Activated CD8-positive, alpha-beta memory T cell treated with anti-CD3 and anti-CD28 coated beads, Interleukin-2, amount 10 ng/mL, durations not matched to agents 7 days and 5 days (primary cell): ENCODE data around the gene POLDIP2. TPM values are rescaled to one million over a fixed set of nuclear protein-coding genes. Genes with fewer than 3 reads are reported as not detected.

Source experiments
- ATAC-seq: fragments of 150-1000 bp; cut with Tn5 transposase; one replicate; pipeline ENCODE4 v1.10.0; 2021; ENCODE audit warnings: moderate library complexity
- CTCF ChIA-PET: fragments of 350-600 bp; sonication (Branson Sonifier 250); formaldehyde crosslinking; loops from one replicate; lab custom pipeline; 2021; ENCODE audit warnings: antibody characterized with exemption; lab: Charles Lee
- DNase-seq: peaks from one replicate; pipeline ENCODE4 v3.0.0-alpha.2; 2020
- H3K27ac Mint-ChIP-seq: one replicate; pipeline ENCODE4 v1.8.0; 2021; ENCODE audit warnings: mild to moderate bottlenecking, mixed read lengths
- H3K27me3 Mint-ChIP-seq: one replicate; pipeline ENCODE4 v1.8.0; 2021; ENCODE audit warnings: mixed read lengths
- H3K36me3 Mint-ChIP-seq: one replicate; pipeline ENCODE4 v1.8.0; 2021; ENCODE audit warnings: mild to moderate bottlenecking, mixed read lengths
- H3K4me1 Mint-ChIP-seq: one replicate; pipeline ENCODE4 v1.8.0; 2021; ENCODE audit warnings: mixed read lengths
- H3K4me3 Mint-ChIP-seq: one replicate; pipeline ENCODE4 v1.8.0; 2021; ENCODE audit warnings: mild to moderate bottlenecking, moderate library complexity, mixed read lengths
- H3K9me3 Mint-ChIP-seq: one replicate; pipeline ENCODE4 v1.8.0; 2022; ENCODE audit warnings: low read depth, mixed read lengths
- total RNA-seq, 2 experiments: library from RNA; stranded (reverse); gene quantifications; one replicate each; pipeline ENCODE4 v1.2.3, GENCODE V29; 2021

Gene POLDIP2
- total RNA-seq, 2 experiments from 2014 or later, result 68.6 to 83.5 TPM

- Mint-ChIP-seq H3K9me3 (no peaks in the 10 kb centered on the region), H3K27me3 (no peaks in the 10 kb centered on the region), H3K4me3 (peak overlapping the region; percentile 87), H3K27ac (peak overlapping the region; percentile 77), H3K4me1 (peaks cover 22% of the 10 kb centered on the region), H3K36me3 (peaks cover 15% of the 10 kb centered on the region)
- DNase-seq (no peak), ATAC-seq (peak; percentile 29)
- CTCF ChIA-PET, result interaction anchor here (0.7 to 3.0 kb wide), 6 partner anchors 12 to 166 kb away, joined by 3 to 17 read pairs (median 4); partner anchors contain the start of gene SLC46A1
Measured at GRCh38 chr17:28385037-28385400, 27.7 kb upstream of the POLDIP2 start.

DNA sequence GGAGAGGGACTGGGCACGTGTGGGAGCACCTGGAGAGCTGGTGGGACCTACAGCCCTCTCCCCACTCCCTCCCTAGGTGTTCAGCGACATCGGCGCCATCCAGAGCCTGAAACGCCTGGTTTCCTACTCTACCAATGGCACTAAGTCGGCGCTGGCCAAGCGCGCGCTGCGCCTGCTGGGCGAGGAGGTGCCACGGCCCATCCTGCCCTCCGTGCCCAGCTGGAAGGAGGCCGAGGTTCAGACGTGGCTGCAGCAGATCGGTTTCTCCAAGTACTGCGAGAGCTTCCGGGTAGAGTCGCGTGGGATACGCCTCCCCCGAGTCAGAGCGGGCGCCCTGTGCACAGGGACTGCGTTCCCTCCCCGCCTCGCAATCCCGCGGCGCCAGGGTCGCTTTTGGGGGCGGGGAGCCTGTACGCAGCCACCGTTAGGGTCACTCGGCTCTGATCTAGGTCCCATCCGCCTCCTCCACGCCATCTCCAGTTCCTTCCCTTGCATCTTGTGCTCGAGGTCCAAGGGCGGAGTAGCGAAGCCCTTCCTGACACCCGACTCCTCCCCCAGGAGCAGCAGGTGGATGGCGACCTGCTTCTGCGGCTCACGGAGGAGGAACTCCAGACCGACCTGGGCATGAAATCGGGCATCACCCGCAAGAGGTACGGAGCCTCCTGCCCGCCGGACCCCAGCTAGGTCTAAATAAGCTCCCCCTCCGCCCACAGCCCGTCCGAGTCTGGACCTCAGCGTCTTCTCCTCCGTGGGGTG lies 27.1 kb upstream of the POLDIP2 start:
- peak; percentile 88 for DNase-seq
- Mint-ChIP-seq H3K9me3 (no peaks in the 10 kb centered on the region), H3K36me3 (peaks cover 12% of the 10 kb centered on the region), H3K27me3 (no peaks in the 10 kb centered on the region), H3K4me3 (peak overlapping the region; percentile 87), H3K4me1 (peaks cover 22% of the 10 kb centered on the region), H3K27ac (peak overlapping the region; percentile 77)
- ATAC-seq, result peak; percentile 97
- CTCF ChIA-PET, result interaction anchor here (0.7 to 3.0 kb wide), 9 partner anchors 11 to 166 kb away, joined by 3 to 17 read pairs (median 3); partner anchors contain the start of genes IFT20, SLC46A1 and TNFAIP1

DNA sequence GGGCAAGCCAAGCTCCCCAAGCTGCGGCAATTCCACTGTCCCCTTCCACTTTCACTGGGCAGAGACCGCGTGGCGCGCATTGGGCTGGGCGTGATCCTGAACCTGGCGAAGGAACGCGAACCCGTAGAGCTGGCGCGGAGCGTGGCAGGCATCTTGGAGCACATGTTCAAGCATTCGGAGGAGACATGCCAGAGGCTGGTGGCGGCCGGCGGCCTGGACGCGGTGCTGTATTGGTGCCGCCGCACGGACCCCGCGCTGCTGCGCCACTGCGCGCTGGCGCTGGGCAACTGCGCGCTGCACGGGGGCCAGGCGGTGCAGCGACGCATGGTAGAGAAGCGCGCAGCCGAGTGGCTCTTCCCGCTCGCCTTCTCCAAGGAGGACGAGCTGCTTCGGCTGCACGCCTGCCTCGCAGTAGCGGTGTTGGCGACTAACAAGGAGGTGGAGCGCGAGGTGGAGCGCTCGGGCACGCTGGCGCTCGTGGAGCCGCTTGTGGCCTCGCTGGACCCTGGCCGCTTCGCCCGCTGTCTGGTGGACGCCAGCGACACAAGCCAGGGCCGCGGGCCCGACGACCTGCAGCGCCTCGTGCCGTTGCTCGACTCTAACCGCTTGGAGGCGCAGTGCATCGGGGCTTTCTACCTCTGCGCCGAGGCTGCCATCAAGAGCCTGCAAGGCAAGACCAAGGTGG lies 24.0 kb upstream of the POLDIP2 start:
- ATAC-seq, result no peak
- no peak overlapping the region for H3K27ac Mint-ChIP-seq
- H3K36me3 Mint-ChIP-seq, result peaks cover 8% of the 10 kb centered on the region
- no peaks in the 10 kb centered on the region for H3K9me3 Mint-ChIP-seq
- peaks cover 26% of the 10 kb centered on the region for H3K4me1 Mint-ChIP-seq
- peak; percentile 54 for DNase-seq
- CTCF ChIA-PET, result interaction anchor here (0.8 to 2.2 kb wide), 3 partner anchors 36 to 170 kb away, joined by 3 to 9 read pairs (median 3); no protein-coding TSS in a partner anchor
- H3K27me3 Mint-ChIP-seq, result no peaks in the 10 kb centered on the region
- H3K4me3 Mint-ChIP-seq, result no peak overlapping the region

- Mint-ChIP-seq H3K36me3 (peaks cover 8% of the 10 kb centered on the region), H3K4me3 (no peak overlapping the region), H3K9me3 (no peaks in the 10 kb centered on the region), H3K27me3 (no peaks in the 10 kb centered on the region), H3K4me1 (peaks cover 20% of the 10 kb centered on the region), H3K27ac (no peak overlapping the region)
- ATAC-seq (no peak), DNase-seq (no peak)
- CTCF ChIA-PET, result interaction anchor here (0.7 to 1.3 kb wide), 4 partner anchors 16 to 810 kb away, joined by 3 to 4 read pairs (median 3); partner anchors contain the start of gene SEBOX
Measured at GRCh38 chr17:28379814-28380801, 22.8 kb upstream of the POLDIP2 start.

GRCh38 chr17:28372945-28373274 lies 15.6 kb upstream of the POLDIP2 start:
- H3K27ac Mint-ChIP-seq, result no peak overlapping the region
- H3K4me1 Mint-ChIP-seq, result peaks cover 21% of the 10 kb centered on the region
- CTCF ChIA-PET, result interaction anchor here (1.2 to 2.3 kb wide), 3 partner anchors 11 to 44 kb away, joined by 3 to 7 read pairs (median 7); partner anchors contain the start of genes IFT20 and TNFAIP1
- no peaks in the 10 kb centered on the region for H3K36me3 Mint-ChIP-seq
- ATAC-seq, result no peak
- H3K4me3 Mint-ChIP-seq, result peak overlapping the region; percentile 75
- H3K9me3 Mint-ChIP-seq, result no peaks in the 10 kb centered on the region
- DNase-seq, result no peak
- H3K27me3 Mint-ChIP-seq, result no peaks in the 10 kb centered on the region

- no peak overlapping the region for H3K27ac Mint-ChIP-seq
- peak overlapping the region; percentile 75 for H3K4me3 Mint-ChIP-seq
- H3K27me3 Mint-ChIP-seq, result no peaks in the 10 kb centered on the region
- ATAC-seq (peak; percentile 5), DNase-seq (peak; percentile 46)
- H3K4me1 Mint-ChIP-seq, result peaks cover 20% of the 10 kb centered on the region
- CTCF ChIA-PET, result interaction anchor here (1.1 to 2.3 kb wide), 3 partner anchors 12 to 45 kb away, joined by 3 to 7 read pairs (median 6); partner anchors contain the start of genes IFT20 and TNFAIP1
- no peaks in the 10 kb centered on the region for H3K9me3 Mint-ChIP-seq
- no peaks in the 10 kb centered on the region for H3K36me3 Mint-ChIP-seq
Measured at GRCh38 chr17:28372203-28372944, 15.0 kb upstream of the POLDIP2 start.

DNA sequence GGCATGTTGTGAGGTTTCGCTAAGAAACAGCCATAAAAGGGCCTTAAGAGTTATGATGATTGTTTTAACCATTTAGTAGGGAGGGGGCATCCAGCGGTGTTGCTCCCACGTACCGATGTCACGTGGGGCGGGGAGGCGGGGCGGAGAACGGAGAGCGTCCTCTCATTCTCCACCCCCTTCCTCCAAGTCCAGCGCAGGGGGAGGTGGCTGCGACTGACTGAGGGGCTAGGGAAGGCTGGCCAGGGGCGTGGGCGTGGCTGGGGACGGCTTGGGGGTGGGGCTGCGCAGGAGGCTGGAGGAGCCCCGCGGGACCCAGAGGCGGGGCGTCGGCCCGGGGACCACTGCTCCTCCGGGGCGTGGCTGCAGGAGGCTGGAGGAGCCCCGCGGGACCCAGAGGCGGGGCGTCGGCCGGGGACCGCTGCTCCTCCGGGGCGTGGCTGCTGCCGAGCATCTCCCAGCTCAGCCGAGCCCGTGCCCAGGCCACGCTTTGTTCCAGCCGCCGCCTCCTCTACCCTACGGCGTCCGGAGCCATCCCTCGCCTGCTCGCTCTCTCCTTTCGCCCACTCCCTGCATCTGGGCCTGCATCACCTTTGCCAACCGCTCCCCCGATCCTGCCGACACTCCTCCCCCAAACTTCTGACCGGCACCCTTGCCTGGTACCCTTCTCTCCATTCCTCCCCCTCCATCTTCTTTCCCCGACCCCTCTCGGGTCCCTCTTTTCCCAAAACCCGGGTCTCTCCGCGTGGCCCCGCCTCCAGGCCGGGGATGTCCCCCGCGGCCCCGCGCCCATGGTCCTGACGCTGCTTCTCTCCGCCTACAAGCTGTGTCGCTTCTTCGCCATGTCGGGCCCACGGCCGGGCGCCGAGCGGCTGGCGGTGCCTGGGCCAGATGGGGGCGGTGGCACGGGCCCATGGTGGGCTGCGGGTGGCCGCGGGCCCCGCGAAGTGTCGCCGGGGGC lies 14.2 kb upstream of the POLDIP2 start, which contains the start of gene SARM1:
Gene SARM1 (plus strand): TSS at position 450 of the 958 bp plus-strand sequence. CDS start 339 bp downstream, at position 789.
- peaks cover 20% of the 10 kb centered on the region for H3K4me1 Mint-ChIP-seq
- H3K27ac Mint-ChIP-seq, result peak within 1 kb of the TSS; percentile 77
- no peaks in the 10 kb centered on the region for H3K9me3 Mint-ChIP-seq
- DNase-seq (peak; percentile 96), ATAC-seq (peak; percentile 96)
- no peaks in the 10 kb centered on the region for H3K36me3 Mint-ChIP-seq
- H3K4me3 Mint-ChIP-seq, result peak within 1 kb of the TSS; percentile 82
- no peaks in the 10 kb centered on the region for H3K27me3 Mint-ChIP-seq
- CTCF ChIA-PET, result interaction anchor here (1.1 to 1.6 kb wide), 5 partner anchors 14 to 178 kb away, joined by 3 to 6 read pairs (median 3); partner anchors contain the start of genes IFT20, POLDIP2 and TNFAIP1

GRCh38 chr17:28370744-28371103 lies 13.4 kb upstream of the POLDIP2 start:
- ATAC-seq (no peak), DNase-seq (no peak)
- H3K27me3 Mint-ChIP-seq, result no peaks in the 10 kb centered on the region
- H3K36me3 Mint-ChIP-seq, result no peaks in the 10 kb centered on the region
- CTCF ChIA-PET, result interaction anchor here (1.2 to 1.6 kb wide), 3 partner anchors 13 to 179 kb away, joined by 3 to 5 read pairs (median 3); partner anchors contain the start of gene POLDIP2
- peak overlapping the region; percentile 73 for H3K27ac Mint-ChIP-seq
- peak overlapping the region; percentile 82 for H3K4me3 Mint-ChIP-seq
- H3K9me3 Mint-ChIP-seq, result no peaks in the 10 kb centered on the region
- H3K4me1 Mint-ChIP-seq, result peaks cover 20% of the 10 kb centered on the region

DNA sequence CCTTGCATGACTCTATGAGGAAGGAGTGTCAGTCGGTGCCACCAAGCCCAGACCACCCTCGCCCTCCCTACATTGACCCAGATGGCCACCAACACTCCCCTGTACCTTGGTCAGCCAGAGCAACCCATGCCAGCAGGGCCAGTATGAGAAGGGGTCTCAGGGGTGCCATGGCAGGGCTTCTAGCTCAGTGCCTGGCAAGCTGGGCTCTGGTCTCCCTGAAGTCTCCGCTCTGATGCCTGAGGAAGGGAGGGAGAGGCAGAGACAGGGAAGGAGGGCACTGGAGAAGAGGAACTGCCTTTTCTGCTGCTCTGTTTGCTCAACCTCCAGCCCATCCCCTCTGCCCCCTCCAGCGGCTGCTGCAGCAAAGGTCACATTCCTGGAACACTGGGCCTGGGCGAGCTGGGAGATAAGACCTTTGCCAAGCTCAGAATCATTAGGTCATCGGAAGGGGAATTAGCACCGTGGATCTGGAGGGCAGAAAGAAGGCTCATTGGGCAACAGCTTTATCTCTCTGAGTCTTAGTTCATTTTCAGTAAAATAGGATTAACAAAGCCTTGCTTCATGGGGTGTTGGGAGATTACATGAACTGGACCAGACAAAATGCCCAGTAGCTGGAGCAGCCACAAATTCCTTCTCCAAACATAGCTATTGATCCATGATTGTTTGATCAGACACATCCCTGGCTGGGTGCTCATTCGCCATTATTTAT lies 12.9 kb upstream of the POLDIP2 start, which contains the start of gene VTN:
Gene VTN (minus strand): TSS at position 273 of the 709 bp plus-strand sequence. CDS start 104 bp downstream, at position 169.
- no peak for ATAC-seq
- peak within 1 kb of the TSS; percentile 73 for H3K27ac Mint-ChIP-seq
- no peaks in the 10 kb centered on the region for H3K27me3 Mint-ChIP-seq

GRCh38 chr17:28369684-28370034 lies 12.3 kb upstream of the POLDIP2 start:
- DNase-seq (no peak), ATAC-seq (no peak)
- no peak overlapping the region for H3K27ac Mint-ChIP-seq
- no peaks in the 10 kb centered on the region for H3K36me3 Mint-ChIP-seq
- CTCF ChIA-PET, result interaction anchor here (1.6 kb wide), 1 partner anchor 12 kb away, joined by 5 read pairs; the partner anchor contains the start of gene POLDIP2
- H3K4me3 Mint-ChIP-seq, result no peak overlapping the region
- H3K4me1 Mint-ChIP-seq, result peaks cover 20% of the 10 kb centered on the region
- H3K27me3 Mint-ChIP-seq, result no peaks in the 10 kb centered on the region
- no peaks in the 10 kb centered on the region for H3K9me3 Mint-ChIP-seq

More for the DNA sequence above, 12.9 kb upstream of the POLDIP2 start, which contains the start of gene VTN:
- Mint-ChIP-seq H3K4me1 (peaks cover 20% of the 10 kb centered on the region), H3K9me3 (no peaks in the 10 kb centered on the region), H3K4me3 (peak within 1 kb of the TSS; percentile 82), H3K36me3 (no peaks in the 10 kb centered on the region)
- CTCF ChIA-PET, result interaction anchor here (1.6 kb wide), 2 partner anchors 13 to 16 kb away, joined by 3 to 5 read pairs; partner anchors contain the start of gene POLDIP2
- no peak for DNase-seq
